ENCODE results near the gene CDKN3.
"Not testable (repeated sequence)": the region's sequence is repeated elsewhere in the genome, so short reads cannot be mapped to it uniquely, and the experiment has no call there.

CDKN3 gene

GRCh38 chr14:54377501-54377900 is 19.3 kb upstream of the CDKN3 start:
- no peaks in the 10 kb centered on the region for H3K36me3 ChIP-seq (ENCODE audit: control insufficient read depth, insufficient read depth, low read length)
- H3K27me3 ChIP-seq (replicated peaks; ENCODE audit: control insufficient read depth, insufficient read depth, low read length): no peaks in the 10 kb centered on the region
- no peak for TF ChIP-seq CTCF (IDR thresholded peaks at IDR 0.05; ENCODE audit: insufficient read depth, low read length, poor library complexity, severe bottlenecking)
- no peak for DNase-seq (ENCODE audit: extremely low read depth, insufficient read length)
- H3K4me3 ChIP-seq (replicated peaks; ENCODE audit: low read depth, low read length): no peak overlapping the region

GRCh38 chr14:54378893-54379292 is 17.9 kb upstream of the CDKN3 start:
- not testable (repeated sequence) for H3K4me3 ChIP-seq (replicated peaks; ENCODE audit: low read depth, low read length); H3K36me3 ChIP-seq (ENCODE audit: control insufficient read depth, insufficient read depth, low read length); H3K27me3 ChIP-seq (replicated peaks; ENCODE audit: control insufficient read depth, insufficient read depth, low read length); DNase-seq (ENCODE audit: extremely low read depth, insufficient read length)

- not testable (repeated sequence) for H3K4me3 ChIP-seq (replicated peaks; ENCODE audit: low read depth, low read length); DNase-seq (ENCODE audit: extremely low read depth, insufficient read length); H3K27me3 ChIP-seq (replicated peaks; ENCODE audit: control insufficient read depth, insufficient read depth, low read length); H3K36me3 ChIP-seq (ENCODE audit: control insufficient read depth, insufficient read depth, low read length)
Observed at GRCh38 chr14:54380558-54380957, 16.2 kb upstream of the CDKN3 start.

DNA sequence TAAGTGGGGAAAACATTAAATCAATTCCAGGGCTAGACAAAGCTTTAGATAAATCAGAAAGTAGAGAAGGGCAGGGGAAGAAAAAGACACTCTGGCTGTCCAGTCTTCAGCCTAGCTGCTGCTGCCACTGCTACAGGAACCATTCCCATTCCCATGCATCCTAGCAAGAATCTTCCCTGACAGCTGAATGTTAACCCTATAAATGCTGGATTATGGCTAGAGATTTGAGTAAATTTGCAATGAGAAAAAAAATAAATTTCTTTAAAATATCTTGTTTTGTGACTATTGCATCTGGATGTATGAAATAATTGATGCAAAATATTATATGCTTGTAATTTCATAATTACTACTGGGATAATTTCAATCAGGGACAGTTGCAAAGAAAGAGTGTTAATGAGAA is 15.0 kb upstream of the CDKN3 start:
- H3K4me3 ChIP-seq (replicated peaks; ENCODE audit: low read depth, low read length): no peak overlapping the region
- no peak for TF ChIP-seq CTCF (IDR thresholded peaks at IDR 0.05; ENCODE audit: insufficient read depth, low read length, poor library complexity, severe bottlenecking)
- no peaks in the 10 kb centered on the region for H3K36me3 ChIP-seq (ENCODE audit: control insufficient read depth, insufficient read depth, low read length)
- DNase-seq (ENCODE audit: extremely low read depth, insufficient read length): no peak
- no peaks in the 10 kb centered on the region for H3K27me3 ChIP-seq (replicated peaks; ENCODE audit: control insufficient read depth, insufficient read depth, low read length)

GRCh38 chr14:54383835-54384234 is 13.0 kb upstream of the CDKN3 start:
- Histone ChIP-seq H3K27me3 (replicated peaks; ENCODE audit: control insufficient read depth, insufficient read depth, low read length) (no peaks in the 10 kb centered on the region; the same call in 1 of the 2 replicates), H3K36me3 (ENCODE audit: control insufficient read depth, insufficient read depth, low read length) (no peaks in the 10 kb centered on the region), H3K4me3 (replicated peaks; ENCODE audit: low read depth, low read length) (no peak overlapping the region)
- no peak for TF ChIP-seq CTCF (IDR thresholded peaks at IDR 0.05; ENCODE audit: insufficient read depth, low read length, poor library complexity, severe bottlenecking)
- no peak for DNase-seq (ENCODE audit: extremely low read depth, insufficient read length)

DNA sequence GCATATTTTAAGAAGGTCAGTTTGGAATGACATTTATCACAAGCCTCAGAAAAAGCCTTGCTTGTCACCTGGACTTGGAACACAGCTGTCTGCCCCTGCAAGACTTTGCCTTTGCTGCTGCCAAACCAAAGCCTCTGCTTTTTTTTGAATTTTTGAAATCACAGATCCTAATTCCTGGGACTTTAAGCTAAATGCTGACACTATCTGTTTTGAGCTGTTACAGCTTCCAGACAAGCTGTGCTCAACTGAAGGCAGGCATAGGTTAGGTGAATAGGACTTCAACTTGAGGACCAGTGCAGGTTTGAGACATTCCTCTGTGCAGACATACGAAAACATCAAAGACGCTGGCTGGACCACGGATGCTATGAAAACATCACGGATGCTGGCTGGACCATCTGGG is 11.3 kb upstream of the CDKN3 start:
- no peak for DNase-seq (ENCODE audit: extremely low read depth, insufficient read length)
- TF ChIP-seq CTCF (IDR thresholded peaks at IDR 0.05; ENCODE audit: insufficient read depth, low read length, poor library complexity, severe bottlenecking): no peak
- H3K4me3 ChIP-seq (replicated peaks; ENCODE audit: low read depth, low read length): no peak overlapping the region
- H3K36me3 ChIP-seq (ENCODE audit: control insufficient read depth, insufficient read depth, low read length): no peaks in the 10 kb centered on the region
- no peaks in the 10 kb centered on the region; the same call in 1 of the 2 replicates for H3K27me3 ChIP-seq (replicated peaks; ENCODE audit: control insufficient read depth, insufficient read depth, low read length)

DNA sequence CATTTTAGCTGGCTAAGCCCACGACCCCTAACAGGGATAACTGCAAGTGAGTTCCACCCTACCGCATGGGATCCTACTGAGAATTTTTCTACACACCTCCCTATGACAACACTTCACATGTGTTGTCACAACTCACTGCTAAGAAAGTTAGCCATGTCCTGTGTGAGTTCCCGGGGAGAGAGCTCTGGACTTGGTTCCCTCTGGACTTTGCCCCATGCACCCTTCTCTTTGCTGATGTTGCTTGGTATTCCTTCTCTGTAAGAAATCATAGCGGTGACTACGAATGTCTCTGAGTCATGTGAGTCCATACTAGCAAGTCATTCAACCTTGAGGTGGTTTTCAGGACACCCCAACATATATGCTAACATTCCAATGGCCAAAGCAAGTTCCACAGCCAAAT is 9.5 kb upstream of the CDKN3 start:
- no peak for DNase-seq (ENCODE audit: extremely low read depth, insufficient read length)
- no peaks in the 10 kb centered on the region for H3K36me3 ChIP-seq (ENCODE audit: control insufficient read depth, insufficient read depth, low read length)
- H3K4me3 ChIP-seq (replicated peaks; ENCODE audit: low read depth, low read length): no peak overlapping the region
- no peaks in the 10 kb centered on the region; the same call in 1 of the 2 replicates for H3K27me3 ChIP-seq (replicated peaks; ENCODE audit: control insufficient read depth, insufficient read depth, low read length)
- TF ChIP-seq CTCF (IDR thresholded peaks at IDR 0.05; ENCODE audit: insufficient read depth, low read length, poor library complexity, severe bottlenecking): no peak
